GM19023 (cell line): Measurements from ENCODE around the gene CEP112.

Experiments used
- ATAC-seq: cut with Tn5 transposase; IDR thresholded peaks from one replicate; pipeline ENCODE4 v1.9.1; 2021; ENCODE audit warnings: mild to moderate bottlenecking, moderate library complexity; ENCODE audit not compliant: unreplicated experiment

CEP112 gene

DNA sequence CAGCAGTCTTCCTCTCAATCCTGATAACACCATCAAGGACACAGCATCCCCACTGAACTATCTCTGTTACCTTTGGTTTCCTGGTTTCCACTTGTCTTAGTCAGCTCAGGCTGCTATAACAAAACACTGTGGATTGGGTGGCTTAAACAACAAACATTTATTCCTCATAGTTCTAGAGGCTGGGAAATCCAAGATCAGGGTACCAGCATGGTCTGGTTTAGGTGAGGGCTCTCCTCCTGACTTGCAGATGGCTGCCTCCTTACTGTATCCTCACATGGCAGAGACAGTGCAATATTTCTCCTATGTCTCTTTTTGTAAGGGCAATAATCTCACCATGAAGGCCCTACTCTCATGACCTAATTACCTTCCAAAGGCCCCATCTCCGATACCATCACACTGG, 527.2 kb downstream of the CEP112 start:
- ATAC-seq: no peak

DNA sequence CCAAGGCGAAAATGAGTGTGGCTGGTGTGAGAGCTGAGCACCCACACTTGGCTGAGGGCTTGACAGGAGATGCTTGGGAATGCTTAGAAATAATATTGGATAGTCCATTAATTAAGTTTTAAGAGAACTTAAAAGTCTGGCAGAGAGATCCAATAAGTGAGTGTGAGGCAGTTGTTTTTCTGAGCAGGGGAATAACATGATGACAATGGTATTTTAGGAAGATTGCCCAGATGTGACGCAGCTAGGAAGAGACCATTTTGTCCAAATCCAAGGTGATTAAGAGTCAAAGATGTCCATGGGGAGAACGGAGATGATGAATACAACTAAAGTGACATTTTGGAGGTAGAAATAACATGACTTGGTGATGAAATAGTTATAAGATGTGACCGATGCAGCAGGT, 527.7 kb downstream of the CEP112 start:
- no peak for ATAC-seq

DNA sequence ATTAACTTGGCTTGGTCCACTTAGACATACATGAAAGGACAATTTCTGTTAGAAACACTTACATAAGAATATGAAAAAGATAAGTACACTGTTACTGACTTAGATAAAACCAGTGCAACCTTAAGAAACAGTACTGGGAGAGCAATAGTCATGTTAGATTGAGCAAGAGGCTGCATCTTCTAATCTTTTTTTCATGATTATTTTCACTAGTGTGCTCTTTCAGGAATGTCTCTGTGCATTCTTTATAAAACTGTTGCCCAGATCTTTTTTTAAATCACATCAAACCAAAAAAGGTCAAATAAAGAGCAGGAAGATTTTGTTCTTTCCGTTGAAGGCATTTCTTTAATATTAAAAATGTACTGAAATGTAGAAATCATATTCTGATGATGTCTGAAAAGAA, 529.7 kb downstream of the CEP112 start:
- ATAC-seq: no peak

DNA sequence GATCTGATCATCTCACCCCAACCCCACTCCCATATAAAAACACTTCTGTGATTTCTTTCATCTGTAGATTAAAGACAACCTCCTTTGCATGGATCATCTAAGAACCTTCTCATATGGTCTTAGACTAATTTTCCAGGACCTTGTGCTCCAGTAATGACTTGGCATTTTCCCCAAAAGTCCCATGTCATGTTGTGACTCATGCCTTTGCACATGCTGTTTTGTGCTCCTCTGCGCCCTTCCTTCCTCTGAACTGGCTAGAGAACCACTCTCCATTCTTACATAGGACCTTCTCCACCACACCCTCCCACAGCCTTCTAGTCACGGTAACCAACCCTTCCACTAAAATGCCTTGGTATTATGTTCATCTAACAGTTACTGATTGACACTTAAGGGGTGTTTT, 531.0 kb downstream of the CEP112 start:
- ATAC-seq: no peak

DNA sequence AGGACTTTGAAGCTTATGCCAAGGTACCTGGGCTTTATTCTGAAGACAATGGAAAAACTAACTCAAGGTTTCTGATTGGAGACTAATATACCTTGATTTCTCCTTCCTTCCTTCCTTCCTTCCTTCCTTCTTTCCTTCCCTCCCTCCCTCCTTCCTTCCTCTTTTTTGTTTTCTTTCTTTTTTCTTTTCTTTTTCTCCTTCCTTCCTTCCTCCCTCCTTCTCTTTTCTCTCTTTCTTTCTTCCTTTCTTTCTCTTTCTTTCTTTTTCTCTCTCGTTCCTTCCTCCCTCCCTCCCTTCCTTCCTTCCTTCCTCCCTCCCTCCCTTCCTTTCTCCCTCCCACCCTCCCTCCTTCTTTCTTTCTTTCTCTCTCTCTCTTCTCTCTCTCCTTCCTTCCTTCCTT, 531.9 kb downstream of the CEP112 start:
- no peak for ATAC-seq

DNA sequence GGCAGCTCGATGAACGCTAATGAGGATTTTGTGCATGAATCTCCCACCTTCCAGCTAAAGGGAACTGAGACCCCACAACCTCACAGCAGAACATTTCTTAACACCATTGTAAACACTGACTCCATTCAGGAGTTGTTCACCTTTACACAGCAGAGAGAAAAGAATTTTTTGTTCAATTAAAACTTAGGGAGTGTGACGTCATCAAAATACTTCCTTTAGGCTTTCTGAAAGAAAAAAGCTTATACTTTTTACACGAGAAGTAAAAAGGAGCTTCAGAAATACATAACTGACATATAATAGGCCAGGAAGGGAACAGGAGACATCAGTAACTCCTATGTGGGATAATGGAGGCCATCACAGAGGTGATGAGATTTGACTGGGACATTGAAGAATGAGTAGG, 532.4 kb downstream of the CEP112 start:
- no peak for ATAC-seq

DNA sequence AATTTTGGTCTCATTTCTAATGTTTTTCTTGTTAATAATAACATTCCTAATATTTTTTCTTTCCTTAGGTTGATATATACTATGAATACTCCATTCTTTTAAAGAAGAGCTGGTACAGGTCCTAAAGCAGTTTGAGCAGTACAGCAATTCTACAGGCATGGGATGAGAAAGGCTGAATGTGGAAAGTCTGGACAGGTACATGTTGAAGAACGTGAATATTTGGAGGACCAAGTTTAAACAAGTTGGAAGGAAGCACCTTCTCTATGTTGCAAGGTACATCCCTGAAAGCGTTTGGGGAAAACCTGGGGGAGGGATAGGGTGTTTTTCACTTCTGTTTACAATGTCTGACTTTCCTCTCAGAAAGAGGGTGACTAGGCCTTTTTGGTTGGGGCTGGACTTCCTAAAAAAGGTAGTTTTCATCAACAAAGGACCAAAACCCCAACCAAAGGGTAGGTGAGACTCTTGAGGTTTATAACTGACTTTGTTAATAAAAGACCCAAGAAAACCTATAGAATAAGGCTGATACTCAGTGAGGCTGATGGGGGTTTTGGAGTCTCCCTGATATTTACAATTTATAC, 534.6 kb downstream of the CEP112 start:
- ATAC-seq: no peak

DNA sequence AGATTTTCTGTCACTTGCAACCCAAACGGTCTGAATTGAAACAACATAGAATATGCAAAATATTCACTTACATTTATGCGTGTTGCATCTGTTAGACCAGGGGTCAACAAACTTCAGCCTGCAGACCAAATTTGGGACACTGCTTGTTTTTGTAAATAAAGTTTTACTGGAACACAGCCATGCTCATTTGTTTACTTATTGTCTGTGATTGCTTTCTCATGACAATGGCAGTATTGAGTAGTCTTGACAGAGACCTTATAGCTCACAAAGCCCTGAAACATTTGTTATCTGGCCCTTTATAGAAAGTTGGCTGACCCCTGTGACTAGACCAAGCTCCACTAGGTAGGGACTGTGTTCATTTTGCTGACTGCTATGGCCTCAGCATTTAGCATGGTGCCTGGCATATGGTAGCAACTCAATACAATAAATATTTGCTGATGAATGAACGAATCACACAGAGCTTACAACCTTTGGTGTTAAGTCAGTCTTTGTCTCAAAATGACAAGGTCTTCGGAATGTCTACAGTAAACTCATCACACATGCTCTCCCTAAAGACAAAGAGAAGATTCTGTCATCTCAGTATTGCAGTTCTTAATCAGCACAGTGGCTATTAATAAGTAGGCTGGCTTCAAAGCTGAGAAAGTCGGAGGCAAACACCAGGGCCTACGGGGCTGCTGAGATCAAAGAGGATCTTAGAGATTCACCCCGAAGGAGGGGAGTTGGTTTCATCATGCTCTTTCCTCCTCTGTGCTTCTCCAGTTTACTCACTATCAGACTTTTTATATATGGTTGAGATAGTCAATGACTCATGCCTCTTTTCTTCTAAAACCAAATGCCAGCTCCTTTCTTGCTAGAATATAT, 535.3 kb downstream of the CEP112 start:
- ATAC-seq: peak; percentile 80

DNA sequence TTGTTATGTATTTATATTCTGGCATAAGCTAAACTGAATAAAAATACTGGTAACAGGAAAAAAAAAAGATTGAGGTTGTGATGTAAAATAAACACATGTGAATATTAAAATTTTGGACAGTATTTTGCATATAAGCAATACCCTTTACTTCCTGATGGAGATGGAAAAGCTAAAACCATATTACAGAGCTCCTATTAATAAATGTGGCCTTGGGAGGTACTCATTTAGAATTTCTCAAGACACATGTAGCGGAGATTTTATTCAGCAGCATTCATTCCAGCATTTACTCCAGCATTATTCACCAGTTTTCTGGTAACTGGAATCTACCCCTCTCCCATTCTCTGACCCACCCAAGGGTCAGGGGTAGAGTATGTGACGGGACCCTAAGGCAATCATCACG, 536.2 kb downstream of the CEP112 start:
- ATAC-seq: no peak

DNA sequence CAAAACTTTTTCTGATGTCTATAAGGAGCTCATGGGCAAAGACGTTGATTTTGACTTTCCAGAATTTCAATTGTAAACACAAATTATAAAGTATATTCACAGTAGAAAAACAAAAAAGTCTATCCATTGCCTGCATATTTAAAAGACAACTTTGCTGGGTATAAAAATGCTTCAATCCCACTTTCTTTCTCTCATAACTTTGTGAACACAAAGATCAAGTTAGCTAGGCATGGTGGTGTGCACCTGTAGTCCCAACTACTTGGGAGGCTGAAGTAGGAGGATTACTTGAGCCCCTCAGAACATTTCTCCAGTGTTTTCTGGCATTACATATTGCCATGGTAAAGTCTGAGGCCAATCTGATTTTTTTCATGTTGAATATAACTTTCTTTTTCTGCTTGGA, 547.4 kb downstream of the CEP112 start:
- ATAC-seq: no peak

DNA sequence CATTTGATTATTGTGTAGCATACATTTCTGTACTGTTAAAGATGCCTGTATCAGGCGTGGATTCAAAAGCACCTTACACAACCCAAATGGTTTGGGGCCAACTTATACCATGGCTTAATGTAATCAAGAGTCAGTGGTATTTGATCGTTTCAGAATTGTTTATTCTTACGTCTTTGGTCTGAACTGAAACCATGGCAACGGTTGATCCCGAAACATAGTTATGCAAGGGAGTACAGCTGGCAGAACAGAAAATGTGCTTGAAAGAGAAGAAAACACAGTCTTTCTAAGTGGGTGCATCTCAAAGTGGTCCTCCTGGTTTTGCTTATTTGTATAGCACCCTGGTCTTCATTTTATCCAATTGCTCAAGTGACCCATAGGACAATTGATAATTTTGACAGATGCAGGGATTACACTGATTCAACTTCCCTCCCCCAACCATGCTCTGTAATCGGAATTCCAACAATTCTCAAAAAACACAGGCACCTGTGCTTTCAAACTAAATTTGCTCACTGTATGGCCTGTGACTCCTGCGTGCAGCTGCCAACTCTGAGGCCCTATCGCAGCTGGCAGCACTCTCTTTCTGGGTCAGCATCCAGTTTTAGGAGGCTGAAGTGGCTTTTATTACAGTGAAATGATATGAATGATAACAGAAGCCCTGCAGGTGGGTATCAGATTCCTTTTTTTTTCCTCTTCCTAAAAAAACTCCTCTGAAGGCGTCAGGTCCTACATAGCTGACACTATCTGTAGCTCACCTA, 553.5 kb downstream of the CEP112 start:
- no peak for ATAC-seq

DNA sequence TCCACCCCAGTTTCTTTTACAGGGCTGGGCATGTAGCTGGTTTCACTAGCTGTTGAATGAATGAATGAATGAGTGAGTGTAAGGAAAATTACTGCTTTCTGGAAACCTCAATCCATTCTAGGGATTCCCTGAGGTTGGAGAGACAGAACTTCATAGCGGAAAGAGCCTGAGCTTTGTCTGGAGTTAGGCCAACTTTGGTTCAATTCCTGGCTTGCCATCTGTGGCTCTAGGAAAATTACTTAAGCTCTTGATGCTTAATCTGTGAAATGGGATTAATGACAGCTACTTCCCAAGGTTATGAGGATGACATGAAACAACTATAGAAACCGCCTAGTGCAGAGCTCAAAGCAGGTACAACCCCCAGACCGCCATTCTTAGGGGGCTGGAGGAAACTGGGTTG, 554.1 kb downstream of the CEP112 start:
- ATAC-seq: no peak

DNA sequence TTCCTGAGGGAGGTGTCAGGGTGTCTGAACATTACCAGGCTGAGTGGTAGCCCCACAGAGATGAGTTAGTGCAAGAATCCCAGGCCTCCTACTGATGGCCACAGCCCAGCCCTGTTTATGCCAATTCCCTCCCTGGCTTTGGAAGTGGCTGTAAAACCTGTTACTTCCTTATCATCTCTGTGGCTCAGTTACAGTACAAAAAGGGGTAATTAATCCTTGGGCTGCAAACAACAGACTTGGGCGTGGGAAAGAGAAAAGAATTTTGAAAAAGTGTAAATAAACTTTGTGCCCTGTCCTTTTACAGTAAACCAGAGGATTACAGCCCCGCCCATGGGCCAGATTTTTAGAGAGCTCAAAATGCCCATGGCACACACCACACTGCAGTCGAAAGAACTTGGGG, 557.4 kb downstream of the CEP112 start:
- no peak for ATAC-seq

DNA sequence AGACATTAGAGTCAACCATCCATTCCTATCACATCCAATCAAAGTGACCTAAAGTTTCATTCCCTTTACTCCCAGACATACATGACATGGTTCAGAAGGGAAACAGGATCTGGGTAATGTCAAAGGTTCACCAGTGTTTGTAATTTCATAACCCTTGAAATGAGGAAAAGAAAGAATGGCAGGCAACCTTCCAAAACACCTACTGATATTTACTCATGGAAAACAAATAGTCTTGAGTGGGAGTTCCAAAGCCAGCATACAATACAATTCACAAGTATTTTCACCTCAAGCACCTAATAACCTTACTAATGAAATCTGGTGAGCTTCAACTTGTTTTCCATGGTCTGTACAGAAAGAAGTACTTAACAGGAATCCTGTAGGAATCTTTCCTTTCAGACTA, 557.9 kb downstream of the CEP112 start:
- no peak for ATAC-seq

DNA sequence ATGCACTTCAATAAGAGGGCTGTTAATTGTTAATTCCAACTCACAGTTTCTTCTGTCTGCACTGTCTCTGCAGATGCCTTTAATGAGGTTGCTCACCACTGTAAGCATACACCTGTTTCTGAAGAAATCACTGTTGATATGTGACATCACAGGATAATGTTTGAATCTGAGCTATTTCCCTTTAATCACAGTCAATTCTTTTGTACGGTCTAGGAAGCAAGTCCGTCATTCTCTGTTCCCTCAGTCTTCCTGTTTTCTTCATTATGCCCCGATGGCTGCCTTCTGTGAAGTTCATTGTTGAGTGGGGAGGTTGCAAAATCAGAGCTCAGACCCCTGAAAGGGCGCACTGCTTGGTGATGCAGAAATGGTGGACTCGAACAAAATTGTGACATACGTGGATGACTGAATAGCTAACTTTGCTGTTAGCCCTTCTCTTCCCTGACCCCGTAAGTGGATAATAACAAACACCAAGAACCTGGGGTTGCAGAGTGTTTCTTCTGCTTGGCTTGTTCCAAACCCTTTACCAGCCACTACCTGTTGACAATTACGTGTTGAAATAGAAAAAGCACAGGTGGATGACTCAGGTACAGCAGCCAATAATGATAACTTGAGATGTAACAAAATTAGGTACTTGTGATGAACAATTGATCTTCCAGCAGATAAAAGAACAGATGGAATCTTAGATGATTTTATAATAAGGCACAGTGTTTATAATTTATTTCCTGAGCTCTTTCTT, 558.6 kb downstream of the CEP112 start:
- ATAC-seq: no peak

DNA sequence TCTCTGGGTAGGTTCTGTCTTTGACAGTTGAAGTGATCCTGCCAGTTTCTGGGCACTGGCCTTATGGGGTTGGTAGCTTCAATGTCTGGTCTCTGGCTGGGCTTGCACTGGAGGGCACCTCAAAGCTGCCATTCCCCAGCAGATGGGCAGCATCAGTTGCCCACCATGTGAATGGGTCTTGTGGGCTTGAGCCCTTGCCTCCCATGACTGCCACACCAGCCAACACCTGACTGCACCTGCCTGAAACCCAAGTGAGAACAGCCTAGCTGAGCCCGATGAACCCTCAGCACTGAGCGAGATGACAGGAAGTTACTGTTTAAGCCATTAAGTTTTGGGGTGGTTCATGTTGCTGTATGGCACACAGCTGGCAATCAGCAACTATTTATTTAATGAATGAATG, 561.4 kb downstream of the CEP112 start:
- no peak for ATAC-seq

DNA sequence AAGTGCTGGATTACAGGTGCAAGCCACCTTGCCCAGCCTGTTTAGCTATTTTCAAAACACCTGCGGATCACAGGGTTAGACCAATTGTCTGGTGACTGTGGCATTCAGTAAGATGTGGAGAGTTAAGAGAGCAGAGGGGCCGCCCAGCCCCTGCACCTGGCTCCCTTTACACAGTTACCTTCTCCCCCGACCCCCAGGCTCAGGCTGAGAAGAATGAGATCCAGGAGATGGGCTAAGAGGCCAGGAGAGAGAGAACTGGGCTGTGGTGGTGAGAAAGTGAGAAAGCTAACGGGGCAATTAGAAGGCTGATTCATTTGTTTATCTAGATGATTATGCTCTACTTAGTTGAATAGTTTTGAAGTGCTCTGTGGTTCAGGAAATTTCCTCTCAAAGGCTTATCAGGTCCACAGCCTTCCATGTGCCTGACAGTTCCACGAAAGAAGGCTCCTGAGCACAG, 562.7 kb downstream of the CEP112 start:
- ATAC-seq: no peak

DNA sequence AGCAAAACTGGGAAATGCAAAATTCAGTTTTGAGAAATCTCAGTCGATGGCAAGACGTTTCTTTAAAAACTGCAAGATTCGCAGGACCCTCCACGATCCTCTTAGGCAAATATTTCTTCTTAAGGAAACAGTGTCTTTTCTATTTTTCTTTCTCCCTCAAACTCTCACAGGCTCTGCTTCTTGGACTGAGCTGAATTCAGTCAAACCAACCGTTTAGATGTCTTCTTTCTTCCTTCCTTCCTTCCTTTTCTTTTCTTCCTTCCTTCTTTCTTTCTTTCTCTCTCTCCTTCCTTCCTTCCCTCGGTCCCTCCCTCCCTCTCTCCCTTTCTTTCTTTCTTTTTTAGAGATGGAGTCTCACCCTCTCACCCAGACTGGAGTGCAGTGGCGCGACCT, 563.3 kb downstream of the CEP112 start:
- ATAC-seq: no peak

DNA sequence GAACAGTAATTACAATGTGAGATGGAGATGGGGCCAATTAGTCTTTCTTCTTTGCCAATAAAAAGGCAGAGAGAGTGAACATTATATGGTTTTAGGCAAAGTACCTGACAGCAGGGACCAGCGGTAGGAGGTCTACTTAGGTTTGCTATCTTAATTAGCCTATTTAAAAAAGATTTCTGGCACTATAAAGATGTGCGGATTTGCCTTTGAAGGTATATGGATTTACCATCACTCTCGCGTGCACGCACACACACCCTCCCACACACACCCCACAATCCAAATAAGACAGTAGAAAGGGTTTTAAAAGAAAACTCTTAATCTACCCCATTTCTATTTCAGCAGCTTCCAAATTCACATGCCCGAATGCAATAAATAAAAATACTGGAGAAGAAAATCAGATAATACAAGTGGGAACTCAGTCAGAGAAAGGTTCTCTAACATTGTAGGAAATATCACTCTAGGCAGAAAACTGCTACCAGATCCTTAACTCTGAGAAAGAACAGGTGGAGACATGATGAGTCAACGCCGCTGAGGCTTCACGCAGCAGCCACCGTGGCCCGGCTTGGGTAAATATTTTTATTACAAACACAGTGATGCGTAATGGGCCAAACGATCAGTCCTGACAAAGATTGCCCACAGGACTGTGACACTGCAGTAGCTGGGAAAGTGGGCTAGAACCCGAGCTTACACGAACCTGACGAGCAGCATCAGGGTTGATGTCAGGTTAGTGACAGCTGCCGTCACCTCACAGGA, 563.9 kb downstream of the CEP112 start:
- ATAC-seq: no peak

DNA sequence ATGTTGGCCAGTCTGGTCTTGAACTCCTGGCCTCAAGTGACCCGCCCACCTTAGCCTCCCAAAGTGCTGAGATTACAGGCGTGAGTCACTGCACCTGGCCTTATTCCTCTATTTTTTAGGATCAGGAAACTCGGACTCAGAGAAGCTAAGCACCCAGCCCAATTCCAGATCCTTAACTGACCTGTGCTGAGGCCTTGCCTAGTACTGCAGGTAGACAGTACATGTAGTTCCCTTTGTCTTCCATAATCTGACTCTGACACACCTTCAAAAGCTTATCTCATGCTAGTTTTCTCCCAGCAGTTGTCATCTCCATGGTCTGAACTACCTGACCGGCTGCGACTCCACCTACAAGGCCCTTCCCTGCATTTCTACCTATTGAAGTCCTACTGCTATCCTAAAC, 564.8 kb downstream of the CEP112 start:
- no peak for ATAC-seq

DNA sequence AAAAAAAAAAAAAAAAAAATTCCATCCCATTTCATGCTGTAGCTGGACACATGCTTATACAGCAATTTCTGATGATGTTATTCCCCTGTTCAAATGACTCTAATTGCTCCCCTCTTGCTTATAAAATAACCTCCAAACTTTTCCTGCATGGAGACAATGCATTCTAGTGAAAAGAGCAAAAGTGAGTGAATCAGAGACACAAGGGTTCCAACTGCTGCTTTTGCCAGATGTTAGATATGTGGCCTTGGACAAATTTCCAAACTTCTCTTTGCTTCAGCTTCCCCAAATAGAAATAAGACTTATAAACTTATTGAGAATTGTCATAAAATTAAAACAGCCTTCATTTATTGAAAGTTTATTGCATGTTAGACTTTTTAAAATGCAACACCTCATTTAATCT, 565.5 kb downstream of the CEP112 start:
- no peak for ATAC-seq
